Measurements from ENCODE around the gene KLHL33. TPM values are rescaled to one million over a fixed set of nuclear protein-coding genes. Genes with fewer than 3 reads are reported as not detected.
A peak's percentile ranks its signal among the peaks of the same experiment; 100 is the strongest.

KLHL33 gene
- total and polyA plus RNA-seq, 5 donors from 2014 or later: 0.72 TPM; not detected in 4

GRCh38 chr14:20412411-20412810, 23.6 kb downstream of the KLHL33 start:
- Histone ChIP-seq H3K4me3 (ENCODE audit: low read depth, low read length) (peak overlapping the region; percentile 96), H3K4me1 (ENCODE audit: control insufficient read depth, insufficient read depth, low read length, poor library complexity, severe bottlenecking) (peaks cover 18% of the 10 kb centered on the region), H3K27me3 (ENCODE audit: control insufficient read depth, insufficient read depth, low read length) (no peaks in the 10 kb centered on the region), H3K27ac (ENCODE audit: insufficient read depth, low read length, poor library complexity, severe bottlenecking) (peak overlapping the region; percentile 91), H3K36me3 (ENCODE audit: control insufficient read depth, insufficient read depth, low read length) (peaks cover 12% of the 10 kb centered on the region), H3K9me3 (ENCODE audit: control insufficient read depth in 2 of 2, low read length in 2 of 2) (no peaks in the 10 kb centered on the region)
- Mint-ChIP-seq H3K4me1 (peaks cover 26 to 55% (median 41%) of the 10 kb centered on the region in 4 donors), H3K4me3 (peak overlapping the region; percentile 97 to 100 (median 98)), H3K27me3 (no peaks in the 10 kb centered on the region), H3K36me3 (peaks cover 16% of the 10 kb centered on the region), H3K9me3 (no peaks in the 10 kb centered on the region), H3K27ac (peak overlapping the region; percentile 93 to 98 (median 96))
- DNase-seq (peak in 2 of 3 donors; percentile 44 to 71), ATAC-seq (ENCODE audit: low read depth in 2 of 2) (peak; percentile 51 to 55)

GRCh38 chr14:20409226-20409625, 26.7 kb downstream of the KLHL33 start:
- Mint-ChIP-seq H3K27me3 (no peaks in the 10 kb centered on the region), H3K27ac (peak overlapping the region in 2 of 3 donors; percentile 2 to 39), H3K4me3 (peak overlapping the region in 3 of 4 donors; percentile 18 to 75 (median 20)), H3K36me3 (peaks cover 40% of the 10 kb centered on the region), H3K4me1 (peaks cover 35 to 68% (median 49%) of the 10 kb centered on the region in 4 donors), H3K9me3 (no peaks in the 10 kb centered on the region)
- ATAC-seq (ENCODE audit: low read depth in 2 of 2) (no peak), DNase-seq (no peak)
- Histone ChIP-seq H3K9me3 (ENCODE audit: control insufficient read depth in 2 of 2, low read length in 2 of 2) (no peaks in the 10 kb centered on the region), H3K27me3 (ENCODE audit: control insufficient read depth, insufficient read depth, low read length) (no peaks in the 10 kb centered on the region), H3K4me1 (ENCODE audit: control insufficient read depth, insufficient read depth, low read length, poor library complexity, severe bottlenecking) (peaks cover 12% of the 10 kb centered on the region), H3K36me3 (ENCODE audit: control insufficient read depth, insufficient read depth, low read length) (peaks cover 42% of the 10 kb centered on the region), H3K27ac (ENCODE audit: insufficient read depth, low read length, poor library complexity, severe bottlenecking) (no peak overlapping the region), H3K4me3 (ENCODE audit: low read depth, low read length) (no peak overlapping the region)

GRCh38 chr14:20403521-20403920, 32.4 kb downstream of the KLHL33 start:
- H3K4me3 Mint-ChIP-seq: no peak overlapping the region
- no peaks in the 10 kb centered on the region for H3K9me3 Mint-ChIP-seq
- H3K27me3 Mint-ChIP-seq: no peaks in the 10 kb centered on the region
- peaks cover 62% of the 10 kb centered on the region for H3K36me3 Mint-ChIP-seq
- H3K36me3 ChIP-seq (ENCODE audit: control insufficient read depth, insufficient read depth, low read length): peaks cover 90% of the 10 kb centered on the region
- no peaks in the 10 kb centered on the region for H3K27me3 ChIP-seq (ENCODE audit: control insufficient read depth, insufficient read depth, low read length)
- ATAC-seq (ENCODE audit: low read depth in 2 of 2): no peak
- H3K4me1 Mint-ChIP-seq: peaks cover 15 to 44% (median 30%) of the 10 kb centered on the region in 4 donors
- H3K9me3 ChIP-seq (ENCODE audit: control insufficient read depth in 2 of 2, low read length in 2 of 2): no peaks in the 10 kb centered on the region
- H3K4me3 ChIP-seq (ENCODE audit: low read depth, low read length): no peak overlapping the region
- H3K27ac ChIP-seq (ENCODE audit: insufficient read depth, low read length, poor library complexity, severe bottlenecking): no peak overlapping the region
- H3K4me1 ChIP-seq (ENCODE audit: control insufficient read depth, insufficient read depth, low read length, poor library complexity, severe bottlenecking): no peaks in the 10 kb centered on the region
- no peak for DNase-seq
- H3K27ac Mint-ChIP-seq: no peak overlapping the region

GRCh38 chr14:20400965-20401593, 34.9 kb downstream of the KLHL33 start:
- Histone ChIP-seq H3K9me3 (ENCODE audit: control insufficient read depth in 2 of 2, low read length in 2 of 2) (no peaks in the 10 kb centered on the region), H3K36me3 (ENCODE audit: control insufficient read depth, insufficient read depth, low read length) (peaks cover 86% of the 10 kb centered on the region), H3K4me1 (ENCODE audit: control insufficient read depth, insufficient read depth, low read length, poor library complexity, severe bottlenecking) (no peaks in the 10 kb centered on the region), H3K4me3 (ENCODE audit: low read depth, low read length) (no peak overlapping the region), H3K27ac (ENCODE audit: insufficient read depth, low read length, poor library complexity, severe bottlenecking) (no peak overlapping the region), H3K27me3 (ENCODE audit: control insufficient read depth, insufficient read depth, low read length) (no peaks in the 10 kb centered on the region)
- H3K27me3 Mint-ChIP-seq: no peaks in the 10 kb centered on the region
- peak in 1 of 3 donors; percentile 26 for DNase-seq
- H3K4me3 Mint-ChIP-seq: no peak overlapping the region
- peaks cover 57% of the 10 kb centered on the region for H3K36me3 Mint-ChIP-seq
- H3K4me1 Mint-ChIP-seq: peaks cover 5 to 24% (median 16%) of the 10 kb centered on the region in 4 donors
- H3K9me3 Mint-ChIP-seq: peaks cover 0 to 2% (median 0%) of the 10 kb centered on the region in 7 donors
- peak; percentile 80 to 89 for ATAC-seq (ENCODE audit: low read depth in 2 of 2)
- peak overlapping the region; percentile 50 to 84 (median 73) for H3K27ac Mint-ChIP-seq

- H3K9me3 ChIP-seq (ENCODE audit: control insufficient read depth in 2 of 2, low read length in 2 of 2): no peaks in the 10 kb centered on the region
- H3K36me3 ChIP-seq (ENCODE audit: control insufficient read depth, insufficient read depth, low read length): peaks cover 87% of the 10 kb centered on the region
- Mint-ChIP-seq H3K27me3 (no peaks in the 10 kb centered on the region), H3K36me3 (peaks cover 60% of the 10 kb centered on the region), H3K27ac (peak overlapping the region in 2 of 3 donors; percentile 34 to 84), H3K4me3 (no peak overlapping the region), H3K9me3 (peaks cover 0 to 2% (median 0%) of the 10 kb centered on the region in 7 donors), H3K4me1 (peaks cover 5 to 22% (median 15%) of the 10 kb centered on the region in 4 donors)
- ATAC-seq (ENCODE audit: low read depth in 2 of 2) (no peak), DNase-seq (no peak)
- H3K4me3 ChIP-seq (ENCODE audit: low read depth, low read length): no peak overlapping the region
- H3K27me3 ChIP-seq (ENCODE audit: control insufficient read depth, insufficient read depth, low read length): no peaks in the 10 kb centered on the region
- no peaks in the 10 kb centered on the region for H3K4me1 ChIP-seq (ENCODE audit: control insufficient read depth, insufficient read depth, low read length, poor library complexity, severe bottlenecking)
- H3K27ac ChIP-seq (ENCODE audit: insufficient read depth, low read length, poor library complexity, severe bottlenecking): no peak overlapping the region
Observed at GRCh38 chr14:20400589-20400964, 35.4 kb downstream of the KLHL33 start.

GRCh38 chr14:20397511-20397910, 38.5 kb downstream of the KLHL33 start:
- DNase-seq: no peak
- no peaks in the 10 kb centered on the region for H3K4me1 ChIP-seq (ENCODE audit: control insufficient read depth, insufficient read depth, low read length, poor library complexity, severe bottlenecking)
- no peak overlapping the region for H3K4me3 ChIP-seq (ENCODE audit: low read depth, low read length)
- Mint-ChIP-seq H3K4me1 (peaks cover 0 to 16% (median 7%) of the 10 kb centered on the region in 4 donors), H3K9me3 (peaks cover 0 to 2% (median 0%) of the 10 kb centered on the region in 7 donors), H3K36me3 (peaks cover 48% of the 10 kb centered on the region), H3K27me3 (no peaks in the 10 kb centered on the region), H3K27ac (peak overlapping the region in 1 of 3 donors; percentile 82), H3K4me3 (no peak overlapping the region)
- no peak for ATAC-seq (ENCODE audit: low read depth in 2 of 2)
- peaks cover 81% of the 10 kb centered on the region for H3K36me3 ChIP-seq (ENCODE audit: control insufficient read depth, insufficient read depth, low read length)
- H3K27ac ChIP-seq (ENCODE audit: insufficient read depth, low read length, poor library complexity, severe bottlenecking): no peak overlapping the region
- no peaks in the 10 kb centered on the region for H3K9me3 ChIP-seq (ENCODE audit: control insufficient read depth in 2 of 2, low read length in 2 of 2)
- H3K27me3 ChIP-seq (ENCODE audit: control insufficient read depth, insufficient read depth, low read length): no peaks in the 10 kb centered on the region

GRCh38 chr14:20391505-20391904, 44.5 kb downstream of the KLHL33 start:
- no peak overlapping the region for H3K27ac Mint-ChIP-seq
- no peak for ATAC-seq (ENCODE audit: low read depth in 2 of 2)
- H3K36me3 Mint-ChIP-seq: peaks cover 53% of the 10 kb centered on the region

GRCh38 chr14:20388159-20388558, 47.8 kb downstream of the KLHL33 start:
- no peak for DNase-seq
- H3K9me3 ChIP-seq (ENCODE audit: control insufficient read depth in 2 of 2, low read length in 2 of 2): no peaks in the 10 kb centered on the region

More at GRCh38 chr14:20391505-20391904, 44.5 kb downstream of the KLHL33 start:
- no peak for DNase-seq
- no peaks in the 10 kb centered on the region for H3K27me3 ChIP-seq (ENCODE audit: control insufficient read depth, insufficient read depth, low read length)
- no peak overlapping the region for H3K4me3 ChIP-seq (ENCODE audit: low read depth, low read length)
- peaks cover 85% of the 10 kb centered on the region for H3K36me3 ChIP-seq (ENCODE audit: control insufficient read depth, insufficient read depth, low read length)
- H3K27ac ChIP-seq (ENCODE audit: insufficient read depth, low read length, poor library complexity, severe bottlenecking): no peak overlapping the region
- H3K4me3 Mint-ChIP-seq: no peak overlapping the region
- H3K4me1 Mint-ChIP-seq: no peaks in the 10 kb centered on the region
- H3K9me3 Mint-ChIP-seq: no peaks in the 10 kb centered on the region
- H3K27me3 Mint-ChIP-seq: no peaks in the 10 kb centered on the region
- no peaks in the 10 kb centered on the region for H3K9me3 ChIP-seq (ENCODE audit: control insufficient read depth in 2 of 2, low read length in 2 of 2)
- H3K4me1 ChIP-seq (ENCODE audit: control insufficient read depth, insufficient read depth, low read length, poor library complexity, severe bottlenecking): no peaks in the 10 kb centered on the region

More at GRCh38 chr14:20388159-20388558, 47.8 kb downstream of the KLHL33 start:
- H3K36me3 ChIP-seq (ENCODE audit: control insufficient read depth, insufficient read depth, low read length): peaks cover 86% of the 10 kb centered on the region
- Mint-ChIP-seq H3K36me3 (peaks cover 38% of the 10 kb centered on the region), H3K27ac (peak overlapping the region in 1 of 3 donors; percentile 80), H3K27me3 (no peaks in the 10 kb centered on the region), H3K9me3 (no peaks in the 10 kb centered on the region), H3K4me3 (no peak overlapping the region), H3K4me1 (no peaks in the 10 kb centered on the region)
- no peaks in the 10 kb centered on the region for H3K27me3 ChIP-seq (ENCODE audit: control insufficient read depth, insufficient read depth, low read length)
- no peaks in the 10 kb centered on the region for H3K4me1 ChIP-seq (ENCODE audit: control insufficient read depth, insufficient read depth, low read length, poor library complexity, severe bottlenecking)
- H3K27ac ChIP-seq (ENCODE audit: insufficient read depth, low read length, poor library complexity, severe bottlenecking): no peak overlapping the region
- ATAC-seq (ENCODE audit: low read depth in 2 of 2): no peak
- no peak overlapping the region for H3K4me3 ChIP-seq (ENCODE audit: low read depth, low read length)
